ENCODE data around the gene AP2A1. TPM values are rescaled to one million over a fixed set of nuclear protein-coding genes. Genes with fewer than 3 reads are reported as not detected.

The AP2A1 gene
- total and polyA plus RNA-seq, 4 experiments from 2014 or later, result 2.6 to 56.2 (median 32.5) TPM

Small RNA genes lying within 50 kb of the gene (microRNA-seq; reads per million reads assigned to microRNA genes)
- gene MIR4749 (ENCODE audit: borderline microRNAs expressed, borderline number of aligned reads, borderline replicate concordance) (not detected), gene MIR6799 (ENCODE audit: borderline microRNAs expressed, borderline number of aligned reads, borderline replicate concordance) (not detected), gene MIR6800 (ENCODE audit: borderline microRNAs expressed, borderline number of aligned reads, borderline replicate concordance) (not detected)

Other genes with a start within 250 kb of the AP2A1 start
- 1 to 10 TPM; 2.4 to 2.5 TPM for gene RCN3, start 239.0 kb upstream of the AP2A1 start, total RNA-seq
- gene RCN3, start 239.0 kb upstream of the AP2A1 start, polyA plus RNA-seq, result 1 to 10 TPM; 1.2 to 1.5 TPM
- gene NOSIP, start 186.4 kb upstream of the AP2A1 start, total RNA-seq, result 100 to 1,000 TPM; 177 to 191 TPM
- 100 to 1,000 TPM; 650 to 674 TPM for gene NOSIP, start 186.4 kb upstream of the AP2A1 start, polyA plus RNA-seq
- 1 to 10 TPM; 1.0 to 1.7 TPM for gene PRRG2, start 185.7 kb upstream of the AP2A1 start, total RNA-seq
- gene PRRG2, start 185.7 kb upstream of the AP2A1 start, polyA plus RNA-seq, result under 1 TPM in 1 of 2 donors, not detected in 1; 0.34 TPM
- gene PRR12, start 175.8 kb upstream of the AP2A1 start, total RNA-seq, result 10 to 100 TPM; 64.6 to 65.1 TPM
- 1 to 10 TPM in 1 of 2 donors, not detected in 1; 1.2 TPM for gene PRR12, start 175.8 kb upstream of the AP2A1 start, polyA plus RNA-seq
- gene RRAS, start 126.9 kb upstream of the AP2A1 start, total RNA-seq, result 10 to 100 TPM; 12.0 to 13.4 TPM
- 10 to 100 TPM; 28.0 to 32.1 TPM for gene RRAS, start 126.9 kb upstream of the AP2A1 start, polyA plus RNA-seq
- gene SCAF1, start 124.8 kb upstream of the AP2A1 start, total RNA-seq, result 10 to 100 TPM; 60.5 to 62.7 TPM
- 1 to 10 TPM in 1 of 2 donors, not detected in 1; 4.0 TPM for gene SCAF1, start 124.8 kb upstream of the AP2A1 start, polyA plus RNA-seq
- gene IRF3, start 101.1 kb upstream of the AP2A1 start, total RNA-seq, result 100 to 1,000 TPM; 366 to 386 TPM
- gene IRF3, start 101.1 kb upstream of the AP2A1 start, polyA plus RNA-seq, result 10 to 100 TPM; 64.1 to 72.8 TPM
- gene BCL2L12, start 101.1 kb upstream of the AP2A1 start, total RNA-seq, result 10 to 100 TPM; 21.9 to 22.1 TPM
- 10 to 100 TPM; 16.3 to 17.2 TPM for gene BCL2L12, start 101.1 kb upstream of the AP2A1 start, polyA plus RNA-seq
- 10 to 100 TPM; 76.6 to 92.9 TPM for gene PRMT1, start 89.7 kb upstream of the AP2A1 start, total RNA-seq
- 100 to 1,000 TPM; 140 to 213 TPM for gene PRMT1, start 89.7 kb upstream of the AP2A1 start, polyA plus RNA-seq
- 1 to 10 TPM; 4.0 to 4.4 TPM for gene ADM5, start 77.4 kb upstream of the AP2A1 start, total RNA-seq
- gene ADM5, start 77.4 kb upstream of the AP2A1 start, polyA plus RNA-seq, result under 1 TPM in 1 of 2 donors, not detected in 1; 0.24 TPM
- gene CPT1C, start 75.9 kb upstream of the AP2A1 start, total RNA-seq, result 1 to 10 TPM in 1 of 2 experiments, under 1 TPM in 1; 0.64 to 1.5 TPM
- under 1 TPM; 0.24 to 0.57 TPM for gene CPT1C, start 75.9 kb upstream of the AP2A1 start, polyA plus RNA-seq
- 1 to 10 TPM in 1 of 2 experiments, under 1 TPM in 1; 0.90 to 1.1 TPM for gene TSKS, start 3.7 kb upstream of the AP2A1 start, total RNA-seq
- gene TSKS, start 3.7 kb upstream of the AP2A1 start, polyA plus RNA-seq, result under 1 TPM; 0.16 to 0.56 TPM
- gene FUZ, start 46.3 kb downstream of the AP2A1 start, total RNA-seq, result 10 to 100 TPM; 22.4 to 24.1 TPM
- gene FUZ, start 46.3 kb downstream of the AP2A1 start, polyA plus RNA-seq, result 1 to 10 TPM; 4.9 to 7.4 TPM
- gene MED25, start 51.3 kb downstream of the AP2A1 start, total RNA-seq, result 10 to 100 TPM; 41.8 to 48.8 TPM
- 10 to 100 TPM; 10.7 to 22.9 TPM for gene MED25, start 51.3 kb downstream of the AP2A1 start, polyA plus RNA-seq
- gene PTOV1, start 84.2 kb downstream of the AP2A1 start, total RNA-seq, result 100 to 1,000 TPM; 150 to 156 TPM
- gene PTOV1, start 84.2 kb downstream of the AP2A1 start, polyA plus RNA-seq, result 10 to 100 TPM; 40.7 to 57.9 TPM
- 100 to 1,000 TPM; 171 to 192 TPM for gene PNKP, start 100.6 kb downstream of the AP2A1 start, total RNA-seq
- 10 to 100 TPM; 28.9 to 33.9 TPM for gene PNKP, start 100.6 kb downstream of the AP2A1 start, polyA plus RNA-seq
- 10 to 100 TPM; 19.7 to 20.2 TPM for gene AKT1S1, start 110.4 kb downstream of the AP2A1 start, total RNA-seq
- 1 to 10 TPM; 2.5 to 4.8 TPM for gene AKT1S1, start 110.4 kb downstream of the AP2A1 start, polyA plus RNA-seq
- gene TBC1D17, start 110.7 kb downstream of the AP2A1 start, total RNA-seq, result 100 to 1,000 TPM; 101 TPM
- gene TBC1D17, start 110.7 kb downstream of the AP2A1 start, polyA plus RNA-seq, result 10 to 100 TPM in 1 of 2 donors, 1 to 10 TPM in 1; 6.0 to 14.9 TPM
- gene IL4I1, start 129.9 kb downstream of the AP2A1 start, total RNA-seq, result 1 to 10 TPM; 2.6 to 3.4 TPM
- gene IL4I1, start 129.9 kb downstream of the AP2A1 start, polyA plus RNA-seq, result 10 to 100 TPM in 1 of 2 donors, 1 to 10 TPM in 1; 9.4 to 10.4 TPM
- 1 to 10 TPM; 7.9 to 8.3 TPM for gene ATF5, start 162.2 kb downstream of the AP2A1 start, total RNA-seq
- 1 to 10 TPM; 1.8 to 2.3 TPM for gene ATF5, start 162.2 kb downstream of the AP2A1 start, polyA plus RNA-seq
- 10 to 100 TPM; 65.2 to 68.2 TPM for gene NUP62, start 162.5 kb downstream of the AP2A1 start, total RNA-seq
- 10 to 100 TPM; 43.3 to 71.0 TPM for gene NUP62, start 162.5 kb downstream of the AP2A1 start, polyA plus RNA-seq
- gene SIGLEC11, start 194.2 kb downstream of the AP2A1 start, total RNA-seq, result not detected
- not detected for gene SIGLEC11, start 194.2 kb downstream of the AP2A1 start, polyA plus RNA-seq

All from CD4-positive, alpha-beta memory T cell (primary cell).